ENCODE data around the gene PDZK1. TPM values are rescaled to one million over a fixed set of nuclear protein-coding genes. Genes with fewer than 3 reads are reported as not detected.
"Not testable (repeated sequence)": the region's sequence is repeated elsewhere in the genome, so short reads cannot be mapped to it uniquely, and the experiment has no call there.

PDZK1 gene
- total RNA-seq, 1 donor from 2014 or later: not detected

DNA sequence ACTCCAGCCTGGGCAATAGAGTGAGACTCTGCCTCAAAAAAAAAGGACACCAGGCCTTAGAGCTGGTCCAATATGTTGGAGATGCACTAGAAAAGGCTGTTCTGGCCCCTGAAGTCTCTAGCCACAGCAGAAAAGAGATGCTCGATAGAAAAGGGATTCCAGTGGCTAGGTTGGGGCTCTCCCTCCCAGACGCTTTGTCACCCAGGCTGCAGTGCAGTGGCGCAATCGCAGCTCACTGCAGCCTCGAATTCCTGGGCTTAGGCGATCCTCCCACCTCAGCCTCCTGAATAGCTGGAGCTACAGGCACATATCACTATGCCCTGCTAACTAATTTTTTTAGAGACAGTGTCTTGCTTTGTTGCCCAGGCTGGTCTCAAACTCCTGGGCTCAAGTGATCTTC is 18.2 kb downstream of the PDZK1 start:
- intact Hi-C loops (cut with DNase I): no loop called here
- no peaks in the 10 kb centered on the region for H3K4me1 ChIP-seq
- DNase-seq (no peak), ATAC-seq (no peak)
- H3K4me3 ChIP-seq: no peak overlapping the region
- no peak overlapping the region for H3K27ac ChIP-seq
- no peaks in the 10 kb centered on the region for H3K9me3 ChIP-seq
- no peak for TF ChIP-seq CTCF (IDR thresholded peaks at IDR 0.05)
- no peaks in the 10 kb centered on the region for H3K36me3 ChIP-seq
- no peaks in the 10 kb centered on the region for H3K27me3 ChIP-seq (ENCODE audit: low read depth)

DNA sequence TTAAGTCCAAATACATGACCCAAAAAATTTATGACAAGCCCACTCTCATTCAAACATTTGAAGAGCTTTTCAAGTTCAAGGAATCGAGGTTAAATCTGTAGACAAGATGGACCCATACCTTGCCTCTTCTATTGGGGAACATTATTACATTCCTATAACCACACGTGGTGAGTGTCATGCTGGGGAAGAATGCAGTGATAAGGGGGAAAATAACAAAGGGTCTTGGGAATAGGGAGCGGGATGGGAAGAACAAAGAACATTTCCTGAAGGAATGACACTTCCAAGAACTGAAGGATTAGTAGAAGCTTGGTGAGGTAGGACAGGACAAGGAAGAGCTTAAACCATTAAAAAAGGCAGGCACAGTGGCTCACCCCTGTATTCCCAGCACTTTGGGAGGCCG is 18.8 kb downstream of the PDZK1 start:
- no peaks in the 10 kb centered on the region for H3K36me3 ChIP-seq
- no peaks in the 10 kb centered on the region for H3K4me1 ChIP-seq
- no peak overlapping the region for H3K27ac ChIP-seq
- H3K9me3 ChIP-seq: no peaks in the 10 kb centered on the region
- ATAC-seq: no peak
- TF ChIP-seq CTCF (IDR thresholded peaks at IDR 0.05): no peak
- no peak overlapping the region for H3K4me3 ChIP-seq
- H3K27me3 ChIP-seq (ENCODE audit: low read depth): no peaks in the 10 kb centered on the region
- DNase-seq: no peak
- intact Hi-C loops (cut with DNase I): no loop called here

- H3K36me3 ChIP-seq; intact Hi-C loops (cut with DNase I); H3K4me3 ChIP-seq; DNase-seq; H3K9me3 ChIP-seq; H3K27ac ChIP-seq; H3K4me1 ChIP-seq; H3K27me3 ChIP-seq (ENCODE audit: low read depth): not testable (repeated sequence)
- peak in 1 of 2 donors; percentile 53 for ATAC-seq
Measured at GRCh38 chr1:145686078-145686477, 21.1 kb downstream of the PDZK1 start.

GRCh38 chr1:145684858-145685257 is 22.3 kb downstream of the PDZK1 start:
- H3K4me3 ChIP-seq; H3K36me3 ChIP-seq; H3K27ac ChIP-seq; DNase-seq; H3K9me3 ChIP-seq; intact Hi-C loops (cut with DNase I); ATAC-seq; H3K27me3 ChIP-seq (ENCODE audit: low read depth); H3K4me1 ChIP-seq: not testable (repeated sequence)

GRCh38 chr1:145673217-145673616 is 34.0 kb downstream of the PDZK1 start:
- H3K4me1 ChIP-seq; H3K9me3 ChIP-seq; intact Hi-C loops (cut with DNase I); H3K27ac ChIP-seq; H3K27me3 ChIP-seq (ENCODE audit: low read depth); DNase-seq; ATAC-seq; H3K4me3 ChIP-seq; H3K36me3 ChIP-seq: not testable (repeated sequence)

GRCh38 chr1:145670995-145671745 is 36.0 kb downstream of the PDZK1 start:
- H3K36me3 ChIP-seq; DNase-seq; H3K9me3 ChIP-seq; H3K4me1 ChIP-seq; ATAC-seq; H3K27me3 ChIP-seq (ENCODE audit: low read depth); H3K27ac ChIP-seq; intact Hi-C loops (cut with DNase I); H3K4me3 ChIP-seq: not testable (repeated sequence)

GRCh38 chr1:145665015-145665414 is 42.2 kb downstream of the PDZK1 start:
- H3K27ac ChIP-seq; intact Hi-C loops (cut with DNase I); DNase-seq; H3K9me3 ChIP-seq; H3K27me3 ChIP-seq (ENCODE audit: low read depth); H3K4me3 ChIP-seq; H3K4me1 ChIP-seq; H3K36me3 ChIP-seq; ATAC-seq: not testable (repeated sequence)

GRCh38 chr1:145662502-145662901 is 44.7 kb downstream of the PDZK1 start:
- H3K27ac ChIP-seq; H3K4me1 ChIP-seq; H3K4me3 ChIP-seq; intact Hi-C loops (cut with DNase I); DNase-seq; H3K36me3 ChIP-seq; H3K27me3 ChIP-seq (ENCODE audit: low read depth); ATAC-seq; H3K9me3 ChIP-seq: not testable (repeated sequence)

- ATAC-seq; H3K9me3 ChIP-seq; H3K27ac ChIP-seq; H3K4me3 ChIP-seq; H3K27me3 ChIP-seq (ENCODE audit: low read depth); H3K36me3 ChIP-seq; intact Hi-C loops (cut with DNase I); DNase-seq; H3K4me1 ChIP-seq: not testable (repeated sequence)
Measured at GRCh38 chr1:145656245-145656943, 50.8 kb downstream of the PDZK1 start.

- H3K4me3 ChIP-seq; ATAC-seq; intact Hi-C loops (cut with DNase I); H3K27me3 ChIP-seq (ENCODE audit: low read depth); DNase-seq; H3K9me3 ChIP-seq; H3K27ac ChIP-seq; H3K4me1 ChIP-seq; H3K36me3 ChIP-seq: not testable (repeated sequence)
Measured at GRCh38 chr1:145643990-145644389, 63.2 kb downstream of the PDZK1 start.

GRCh38 chr1:145641886-145642285 is 65.3 kb downstream of the PDZK1 start:
- H3K4me3 ChIP-seq; H3K9me3 ChIP-seq; H3K36me3 ChIP-seq; intact Hi-C loops (cut with DNase I); H3K4me1 ChIP-seq; DNase-seq; ATAC-seq; H3K27ac ChIP-seq; H3K27me3 ChIP-seq (ENCODE audit: low read depth): not testable (repeated sequence)

- H3K4me1 ChIP-seq; H3K27me3 ChIP-seq (ENCODE audit: low read depth); ATAC-seq; H3K4me3 ChIP-seq; H3K27ac ChIP-seq; H3K9me3 ChIP-seq; intact Hi-C loops (cut with DNase I); DNase-seq; H3K36me3 ChIP-seq: not testable (repeated sequence)
Measured at GRCh38 chr1:145636237-145636636, 70.9 kb downstream of the PDZK1 start.

Measured in lower lobe of right lung (tissue), 2 donors.